GM19372 (cell line): ENCODE results near the gene COL15A1.

Experiments
- ATAC-seq: cut with Tn5 transposase; IDR thresholded peaks from one replicate; pipeline ENCODE4 v1.9.1; 2021; ENCODE audit warnings: mild to moderate bottlenecking, low read depth, moderate library complexity; ENCODE audit not compliant: unreplicated experiment

COL15A1 gene

DNA sequence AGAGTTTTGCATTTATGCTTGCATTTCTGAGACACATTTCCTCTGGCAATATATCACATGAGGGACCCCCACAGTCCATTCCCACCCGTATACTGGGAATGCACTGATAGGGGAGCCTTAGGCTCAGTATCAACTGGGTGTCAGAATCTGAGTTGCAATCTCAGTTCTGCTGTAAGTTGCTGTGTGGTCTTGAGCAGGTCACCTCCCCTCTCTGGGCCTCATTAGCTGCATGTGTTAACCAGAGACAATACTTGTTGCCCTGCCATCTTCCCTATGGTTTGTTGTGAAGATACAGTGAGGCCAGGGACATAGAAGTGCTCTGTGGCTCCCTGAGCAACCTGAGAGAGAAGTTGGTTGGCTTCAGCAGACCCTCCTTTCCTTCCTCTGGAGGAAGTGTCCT lies 105.5 kb downstream of the COL15A1 start:
- no peak for ATAC-seq

DNA sequence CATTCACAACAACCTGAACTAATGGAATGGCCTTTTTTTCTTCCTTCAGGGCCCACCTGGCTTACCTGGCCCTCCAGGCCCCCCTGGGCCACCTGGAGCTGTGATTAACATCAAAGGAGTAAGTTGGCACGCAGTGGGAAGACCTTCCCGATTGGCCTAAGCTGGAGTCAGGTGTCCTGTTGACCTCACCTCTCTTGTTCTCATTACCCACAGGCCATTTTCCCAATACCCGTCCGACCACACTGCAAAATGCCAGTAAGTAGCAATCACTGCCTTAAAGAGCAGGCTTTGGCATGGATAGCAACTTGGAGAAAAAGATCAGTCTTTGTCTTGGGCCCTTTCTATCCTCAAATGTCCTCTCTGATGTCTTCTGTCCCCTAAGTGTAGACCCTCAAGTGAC lies 105.9 kb downstream of the COL15A1 start:
- ATAC-seq, result no peak

DNA sequence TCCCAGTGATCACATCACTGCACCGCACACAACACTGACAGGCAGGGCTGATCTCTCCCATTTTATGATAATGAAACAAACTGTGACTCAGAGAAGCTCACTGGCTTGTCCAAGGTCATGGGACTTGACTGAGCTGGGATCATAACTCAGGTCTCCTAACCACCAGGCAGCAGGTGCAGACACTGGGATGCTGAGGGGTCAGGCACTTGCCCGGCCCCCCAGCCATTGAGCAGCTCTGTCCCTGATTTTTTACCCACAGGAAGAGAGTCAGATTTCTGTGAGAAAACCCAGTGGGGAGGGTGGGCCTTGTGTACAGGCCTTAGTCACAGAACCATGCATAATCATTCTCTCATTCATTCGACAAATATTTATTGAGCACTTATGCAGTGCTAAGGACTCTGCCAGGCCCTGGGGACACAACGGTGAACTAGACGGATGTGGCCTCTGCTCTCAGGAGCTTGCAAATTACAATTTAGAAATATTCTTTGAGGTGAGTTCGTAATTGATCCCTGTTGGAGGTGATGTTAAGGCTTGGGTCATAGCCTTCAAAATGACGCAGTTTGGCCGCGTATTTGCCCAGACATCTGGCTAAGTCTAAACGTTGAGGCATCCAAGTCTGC lies 106.7 kb downstream of the COL15A1 start:
- no peak for ATAC-seq

DNA sequence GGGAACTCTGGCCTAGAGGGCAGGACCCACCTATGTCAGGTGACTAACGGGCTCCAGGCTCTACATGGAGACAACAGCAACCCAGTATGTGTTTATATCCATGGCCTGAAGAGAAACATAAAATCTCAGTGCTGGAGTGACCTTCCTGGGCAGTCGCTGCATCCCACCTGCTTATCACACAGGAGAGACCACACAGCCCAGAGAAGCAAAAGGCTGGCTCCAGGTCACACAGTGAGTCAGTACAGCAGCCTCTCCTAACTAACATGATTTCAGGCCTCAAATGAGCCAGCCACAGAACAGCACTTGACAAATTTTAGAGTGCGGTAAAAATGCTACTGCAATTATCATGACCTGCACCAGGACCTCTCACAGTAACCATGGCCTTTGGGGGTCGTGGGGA lies 107.2 kb downstream of the COL15A1 start:
- ATAC-seq, result no peak

DNA sequence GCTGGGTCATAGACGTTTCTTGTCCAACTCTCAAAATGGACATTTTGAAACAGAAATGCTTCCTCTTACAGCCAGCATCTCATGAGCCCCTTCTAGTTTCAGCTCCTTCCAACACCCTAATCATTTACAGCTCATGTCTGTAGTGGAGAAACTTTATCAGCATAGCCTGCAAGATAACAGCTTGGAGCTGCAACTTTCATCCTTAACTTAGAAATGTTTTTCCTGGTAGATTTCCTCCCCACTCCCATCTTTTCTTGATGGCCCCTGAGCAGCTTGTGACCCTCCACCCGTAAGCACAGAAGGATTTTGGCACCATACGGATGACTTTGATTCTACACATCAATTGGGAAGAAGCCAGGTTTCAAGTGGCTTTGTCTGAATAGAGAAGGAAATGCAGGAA lies 107.7 kb downstream of the COL15A1 start:
- ATAC-seq, result no peak

DNA sequence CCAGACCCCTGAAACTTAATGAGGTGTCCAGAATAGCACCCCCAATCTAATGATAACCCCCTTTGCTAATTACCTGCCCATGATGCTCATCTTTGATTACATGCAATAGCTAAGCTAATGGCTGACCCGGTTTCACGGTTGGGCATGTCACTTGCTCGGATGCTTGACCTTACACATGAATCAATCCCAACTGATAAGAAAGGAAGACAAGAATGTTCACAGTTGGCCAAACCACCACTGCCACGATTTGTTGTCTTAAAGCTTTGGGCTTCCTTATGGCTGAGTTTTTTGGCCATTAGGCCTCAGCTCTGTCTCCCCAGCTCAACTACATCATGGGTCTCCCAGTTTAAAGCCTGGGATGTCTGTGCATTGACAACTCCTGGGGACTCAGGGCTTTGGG lies 108.1 kb downstream of the COL15A1 start:
- no peak for ATAC-seq

DNA sequence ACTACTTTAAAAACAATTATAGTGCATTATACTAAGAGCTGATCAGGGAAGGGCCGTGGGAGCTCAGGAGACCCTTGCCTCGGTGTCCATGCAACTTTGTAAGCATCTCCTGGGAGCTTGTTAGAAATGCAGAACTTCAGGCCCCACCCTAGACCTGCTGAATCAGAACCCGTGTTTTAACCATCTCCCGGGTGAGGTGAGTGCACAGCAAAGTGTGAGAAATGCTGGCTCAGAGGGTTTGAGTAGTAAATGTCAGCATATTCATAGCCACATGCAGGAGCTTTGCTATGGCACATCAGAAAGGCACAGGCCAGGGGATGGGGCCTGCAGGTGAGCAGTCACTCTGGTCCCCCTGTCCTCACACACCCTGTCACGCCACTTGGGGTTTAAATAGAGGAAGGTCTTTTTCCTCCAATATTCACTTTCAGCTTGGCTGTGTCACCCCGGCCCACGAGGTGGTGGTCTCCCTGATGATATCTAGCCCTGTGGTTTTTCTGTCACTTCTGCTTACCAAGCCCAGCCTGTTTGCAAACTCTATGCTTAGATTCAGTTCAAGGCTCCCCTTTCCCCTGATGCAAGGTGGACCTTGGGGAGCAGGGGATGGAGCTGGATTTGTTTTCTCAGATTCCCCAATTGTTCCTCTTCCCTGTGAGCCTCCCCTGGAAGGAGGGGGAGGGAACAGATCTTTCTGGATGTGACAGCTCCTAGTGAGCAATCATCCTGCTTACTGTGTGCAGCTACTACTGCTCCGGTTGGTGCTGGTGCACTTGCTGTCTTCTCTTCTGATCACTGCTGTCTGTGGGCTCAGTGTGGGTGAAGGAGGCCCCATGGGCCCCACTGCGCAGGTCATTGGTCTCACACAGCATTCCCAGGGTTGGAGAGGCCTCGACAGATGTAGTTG lies 109.4 kb downstream of the COL15A1 start:
- no peak for ATAC-seq

DNA sequence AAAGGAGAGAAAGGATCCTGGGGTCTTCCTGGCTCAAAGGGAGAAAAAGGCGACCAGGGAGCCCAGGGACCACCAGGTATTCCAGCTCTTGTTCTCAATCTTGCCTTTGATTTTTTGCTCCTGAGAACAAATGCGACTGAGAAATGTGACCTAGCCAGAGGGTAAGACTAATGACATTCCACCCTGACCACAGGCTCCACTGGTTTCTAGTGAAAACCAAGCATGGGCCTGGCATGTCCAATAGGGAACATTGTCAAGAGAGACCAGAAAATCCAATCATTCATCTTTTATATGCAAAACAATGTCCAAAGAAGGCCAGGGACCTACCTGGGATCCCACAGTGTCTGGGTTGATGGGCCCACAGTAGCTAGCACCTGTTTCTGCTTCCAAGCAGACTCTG lies 110.9 kb downstream of the COL15A1 start:
- ATAC-seq, result no peak

DNA sequence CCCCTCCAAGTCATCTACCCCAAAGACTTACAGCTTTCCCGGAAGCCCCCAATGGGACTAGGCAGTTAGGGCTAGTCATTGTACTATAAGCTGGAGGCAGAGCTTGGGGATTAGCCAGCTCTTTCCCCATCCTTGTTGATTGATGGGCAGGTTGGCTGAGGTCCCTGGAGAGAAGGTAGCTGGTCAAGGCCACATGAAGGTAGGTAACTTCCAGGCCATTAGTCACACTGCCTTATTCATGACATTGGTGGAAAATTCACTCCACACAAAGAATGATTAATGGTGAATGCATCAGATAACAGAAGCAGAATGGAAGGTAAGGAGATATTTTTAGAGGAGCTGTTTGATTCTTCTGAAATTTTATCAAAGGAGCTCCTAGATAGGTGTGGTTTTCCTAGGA lies 111.7 kb downstream of the COL15A1 start:
- no peak for ATAC-seq

DNA sequence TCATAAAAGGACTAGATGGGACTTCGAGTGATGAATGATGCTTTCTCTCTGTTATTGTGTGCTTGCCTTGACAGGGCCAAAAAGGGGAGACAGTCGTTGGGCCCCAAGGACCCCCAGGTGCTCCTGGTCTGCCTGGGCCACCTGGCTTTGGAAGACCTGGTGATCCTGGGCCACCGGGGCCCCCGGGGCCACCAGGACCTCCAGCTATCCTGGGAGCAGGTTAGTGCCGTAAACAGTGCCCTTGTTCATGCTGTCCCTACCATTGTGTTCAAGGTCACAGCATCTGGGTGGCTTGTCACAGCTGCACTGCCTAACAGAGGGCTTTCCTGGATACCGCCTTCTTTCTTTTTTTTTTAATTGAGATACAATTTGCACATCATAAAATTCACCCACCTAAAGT lies 112.5 kb downstream of the COL15A1 start:
- no peak for ATAC-seq

DNA sequence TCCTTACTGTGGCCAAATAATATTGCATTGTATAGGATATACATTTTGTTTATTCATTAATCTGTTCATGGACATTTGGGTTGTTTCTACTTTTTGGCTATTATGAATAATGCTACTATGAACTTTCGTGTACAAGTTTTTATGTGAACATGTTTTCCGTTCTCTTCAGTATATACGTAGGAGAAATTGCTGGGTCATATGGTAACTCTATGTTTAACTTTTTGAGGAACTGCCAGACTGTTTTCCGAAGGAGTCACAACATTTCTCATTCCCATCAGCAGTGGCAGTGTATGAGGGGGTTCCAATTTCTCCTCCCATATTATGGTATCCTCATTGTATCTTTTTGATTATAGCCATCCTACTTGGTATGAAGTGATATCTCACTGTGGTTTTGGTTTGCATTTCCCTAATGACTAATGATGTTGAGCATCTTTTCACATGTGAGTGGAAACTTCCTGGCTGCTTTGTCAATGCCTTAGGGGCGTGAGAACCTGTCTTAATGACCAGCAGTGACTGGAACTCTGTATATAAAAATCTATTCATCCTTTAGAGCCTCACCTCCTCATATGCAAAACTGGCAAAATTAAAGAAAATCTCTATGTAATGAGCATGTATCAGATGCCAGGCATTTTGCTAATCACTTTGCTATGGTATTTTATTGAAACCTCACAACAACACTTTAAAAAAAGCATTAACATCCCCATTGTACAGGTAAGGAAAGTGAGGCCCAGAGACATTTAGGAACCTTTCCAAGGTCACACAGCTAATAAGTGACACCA lies 113.4 kb downstream of the COL15A1 start:
- no peak for ATAC-seq

DNA sequence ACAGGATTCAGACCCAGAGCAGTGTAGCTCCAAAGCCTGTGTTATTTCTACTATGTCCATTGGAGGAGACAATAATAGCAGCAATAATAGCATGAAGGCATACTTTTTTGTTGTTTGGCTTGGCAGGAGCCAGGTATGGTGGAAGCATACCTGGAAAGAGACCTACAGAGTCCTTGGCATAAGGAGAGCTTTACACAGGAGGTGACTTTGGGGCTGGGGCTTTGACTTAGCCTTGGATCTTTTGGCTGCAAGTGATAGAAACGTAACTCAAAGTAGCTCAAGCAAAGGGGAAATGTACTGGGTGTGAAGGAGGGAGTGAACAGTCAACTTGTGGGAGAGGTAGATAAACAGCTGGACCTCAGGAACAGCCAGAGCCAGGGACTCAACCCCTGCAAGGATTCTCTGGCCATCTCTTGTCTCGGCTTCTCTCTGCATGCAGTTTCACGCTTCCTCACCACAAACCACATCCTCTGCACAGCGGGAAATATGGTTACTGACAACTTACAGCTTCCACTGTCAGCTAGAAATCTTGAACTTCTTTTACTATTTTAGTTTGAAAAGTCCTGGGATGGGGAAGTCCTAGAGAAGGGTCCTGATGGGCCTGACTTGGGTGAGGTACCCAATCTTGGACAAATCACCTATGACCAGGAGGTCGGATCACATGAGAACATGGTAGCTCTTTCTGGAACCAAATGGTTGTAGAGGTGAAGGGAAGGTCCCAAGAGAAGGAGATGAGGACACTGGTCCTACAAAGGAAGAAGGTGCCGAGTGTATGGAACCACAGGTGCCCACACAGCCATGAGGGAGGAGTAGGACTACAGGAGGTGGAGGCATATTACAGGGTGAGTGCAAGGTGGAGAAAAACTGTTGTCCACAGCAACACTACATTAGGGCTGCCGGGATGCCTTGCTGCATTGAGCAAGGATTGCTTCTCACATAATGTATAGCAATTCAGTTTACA lies 114.2 kb downstream of the COL15A1 start:
- peak; percentile 76 for ATAC-seq

DNA sequence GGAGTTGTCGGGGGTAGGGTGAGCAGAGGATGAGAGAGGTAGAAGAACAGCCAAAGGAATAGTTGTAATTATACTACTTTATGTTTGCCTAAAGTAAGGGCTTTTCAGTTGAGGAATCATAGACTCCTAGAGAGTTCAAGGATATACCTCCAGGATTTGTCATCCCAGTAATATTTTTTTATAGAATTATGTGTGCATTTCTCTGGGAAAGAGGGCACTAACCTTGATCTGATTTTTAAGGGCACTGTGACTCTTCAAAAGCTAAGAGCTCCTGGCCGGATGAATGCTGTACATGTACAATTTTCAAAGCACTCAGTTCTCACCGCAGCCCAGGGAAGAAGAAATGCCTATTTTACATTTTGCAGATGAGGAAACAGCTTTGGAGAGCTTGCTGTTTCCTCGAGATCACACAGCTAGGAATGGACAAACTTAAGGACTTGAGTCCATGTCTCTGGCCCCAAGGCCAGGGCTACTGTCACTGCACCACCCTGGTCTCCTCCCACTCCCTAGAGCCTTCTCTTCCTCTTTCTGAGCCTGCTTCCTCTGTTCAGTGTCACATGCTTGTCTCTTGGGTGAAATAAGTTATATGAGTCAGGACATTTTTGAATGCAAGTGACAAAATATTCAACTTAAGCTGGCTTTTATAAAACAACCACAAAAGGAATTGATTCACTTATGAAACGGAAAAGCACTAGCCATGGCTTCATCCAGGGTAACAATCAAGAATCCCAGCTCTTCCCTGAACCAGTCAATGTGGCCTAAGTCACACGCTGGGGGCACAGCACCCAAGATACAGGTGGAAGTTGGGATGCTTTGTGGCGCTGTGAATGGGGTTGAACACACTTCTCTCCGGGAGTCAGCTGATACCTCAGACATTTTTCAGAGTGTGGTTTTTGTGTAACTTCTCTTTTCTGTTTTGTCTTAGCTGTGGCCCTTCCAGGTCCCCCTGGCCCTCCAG lies 115.5 kb downstream of the COL15A1 start:
- ATAC-seq, result peak; percentile 65

DNA sequence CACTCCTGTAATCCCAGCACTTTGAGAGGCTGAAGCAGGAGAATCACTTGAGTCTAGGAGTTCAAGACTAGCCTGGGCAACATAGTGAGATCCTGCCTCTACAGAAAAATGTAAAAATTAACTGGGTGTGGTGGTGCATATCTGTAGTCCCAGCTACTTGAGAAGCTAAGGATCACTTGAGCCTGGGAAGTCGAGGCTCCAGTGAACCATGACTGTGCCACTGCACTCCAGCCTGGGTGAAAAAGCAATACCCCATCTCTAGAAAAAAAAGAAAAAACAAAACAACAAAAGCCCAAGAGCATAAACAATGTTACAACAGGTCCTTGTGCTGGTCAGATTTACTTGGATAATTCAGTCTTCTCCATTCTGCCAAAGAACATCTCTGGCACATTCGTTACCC lies 116.9 kb downstream of the COL15A1 start:
- no peak for ATAC-seq

DNA sequence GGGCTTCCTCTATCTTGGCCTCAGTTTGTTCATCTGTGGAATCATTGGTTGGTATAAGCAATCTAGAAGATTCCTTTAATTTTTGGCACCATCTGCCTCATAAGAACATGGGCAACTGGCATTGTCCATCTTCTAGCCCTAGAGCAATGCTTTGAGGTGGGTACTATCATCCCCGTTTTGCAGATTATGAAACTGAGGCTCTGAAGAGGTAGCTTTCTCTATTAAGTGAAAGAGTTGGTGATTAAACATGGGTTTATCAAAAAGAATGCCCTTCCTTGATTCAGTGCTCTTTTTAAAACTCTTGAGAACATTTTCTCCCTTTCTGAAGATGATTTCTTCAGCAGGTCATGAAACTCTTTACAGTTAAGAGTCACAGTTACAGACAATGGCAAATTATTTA lies 118.8 kb downstream of the COL15A1 start:
- no peak for ATAC-seq

DNA sequence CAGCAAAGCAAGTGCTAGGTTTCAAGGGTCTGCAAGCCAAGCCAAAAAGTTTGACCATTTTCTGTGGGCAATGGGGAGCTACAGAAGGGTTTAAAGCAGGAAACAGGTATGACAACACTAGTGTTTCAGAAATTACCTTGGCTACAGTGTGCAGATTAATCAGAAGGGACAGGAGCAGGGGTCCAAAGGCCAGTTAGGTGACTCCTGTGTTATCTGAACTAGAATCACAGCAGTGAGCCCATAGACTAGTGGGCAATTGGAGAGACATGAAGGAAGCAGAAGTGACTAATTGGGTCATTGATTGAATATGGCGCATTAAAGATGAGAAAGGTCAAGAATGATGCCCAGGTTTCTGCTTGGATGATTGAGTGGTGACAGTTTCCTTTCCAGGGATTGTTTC lies 119.8 kb downstream of the COL15A1 start:
- no peak for ATAC-seq

DNA sequence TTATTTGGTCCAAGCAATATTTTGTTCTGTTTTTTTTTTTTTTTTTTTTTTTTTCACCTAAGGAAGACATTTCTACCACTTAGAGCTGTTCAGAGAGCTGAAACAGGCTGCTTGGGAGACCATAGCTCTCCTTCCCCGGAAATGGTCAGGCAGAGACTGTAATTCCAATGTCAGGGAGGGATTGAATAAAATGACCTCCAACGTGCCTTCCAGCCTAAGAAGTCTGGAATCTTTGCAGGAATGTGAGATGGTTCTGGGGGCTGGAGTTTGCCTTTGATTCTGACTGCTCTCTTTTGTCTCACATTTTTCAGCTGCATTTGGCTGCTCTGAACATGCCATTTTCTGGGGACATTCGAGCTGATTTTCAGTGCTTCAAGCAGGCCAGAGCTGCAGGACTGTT lies 122.9 kb downstream of the COL15A1 start:
- ATAC-seq, result no peak

DNA sequence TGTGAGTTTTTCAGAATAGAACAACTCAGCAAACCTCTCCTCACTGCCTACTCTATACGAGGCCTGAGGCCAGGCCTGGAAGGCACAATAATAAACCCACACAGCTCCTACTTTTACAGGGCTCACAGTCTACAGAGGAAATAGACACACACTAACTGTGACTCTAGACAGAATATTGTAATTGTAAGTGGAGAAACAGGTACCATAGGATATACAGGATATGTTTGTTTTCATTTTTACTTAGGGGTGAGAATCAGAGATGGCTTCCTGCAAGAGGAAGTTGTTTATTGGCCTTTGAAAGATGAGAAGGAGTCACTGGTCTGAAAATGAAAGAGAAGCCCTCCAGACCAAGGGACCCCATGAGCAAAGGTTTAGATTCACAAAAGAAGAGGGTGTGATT lies 125.4 kb downstream of the COL15A1 start:
- ATAC-seq, result no peak

DNA sequence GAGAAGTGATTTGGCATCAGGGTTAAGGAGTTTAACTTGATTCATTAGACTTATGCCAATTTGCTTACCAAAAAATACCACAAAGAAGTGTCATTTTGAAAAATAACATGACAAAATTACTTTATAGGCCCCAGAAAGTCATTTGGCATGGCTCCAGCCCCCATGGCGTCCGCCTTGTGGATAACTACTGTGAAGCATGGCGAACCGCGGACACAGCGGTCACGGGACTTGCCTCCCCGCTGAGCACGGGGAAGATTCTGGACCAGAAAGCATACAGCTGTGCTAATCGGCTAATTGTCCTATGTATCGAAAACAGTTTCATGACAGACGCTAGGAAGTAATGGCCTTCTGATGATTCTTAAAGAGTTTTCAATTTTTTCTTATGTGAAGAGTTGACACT lies 125.8 kb downstream of the COL15A1 start:
- ATAC-seq, result no peak
